MCF 10A (cell line): ENCODE results near the gene DHRS2. TPM values are rescaled to one million over a fixed set of nuclear protein-coding genes. Genes with fewer than 3 reads are reported as not detected.
"Not testable (repeated sequence)": the region's sequence is repeated elsewhere in the genome, so short reads cannot be mapped to it uniquely, and the experiment has no call there.

ENCODE experiments used
- BruUV-seq: library from RNA; stranded (reverse); fragments of 400-500 nt; replicated peaks from 2 replicates; lab custom pipeline; 2021; lab: Mats Ljungman, UMichigan
- CTCF ChIA-PET: fragments of 300-600 bp; sonication (Branson Sonifier 250); formaldehyde crosslinking; extraction: SDS; loops from one replicate; lab custom pipeline; 2021; ENCODE audit warnings: antibody characterized with exemption, inconsistent platforms; lab: Yijun Ruan, JAX
- POLR2A ChIA-PET: fragments of 300-600, 350-650 bp; sonication (Branson Sonifier 250); formaldehyde crosslinking; extraction: SDS; loops from one replicate; lab custom pipeline; 2020; ENCODE audit warnings: antibody characterized with exemption, inconsistent platforms; lab: Yijun Ruan, JAX
- DNase-seq: peaks from one replicate; pipeline ENCODE4 v3.0.0-alpha.2; 2018; ENCODE audit not compliant: unreplicated experiment
- H3K27ac Mint-ChIP-seq: one replicate; pipeline ENCODE4 v1.8.0; 2022; ENCODE audit warnings: mild to moderate bottlenecking, low read depth, mixed read lengths; ENCODE audit not compliant: unreplicated experiment
- H3K27me3 Mint-ChIP-seq: one replicate; pipeline ENCODE4 v1.8.0; 2022; ENCODE audit warnings: mixed read lengths; ENCODE audit not compliant: insufficient read depth, unreplicated experiment
- H3K36me3 Mint-ChIP-seq: one replicate; pipeline ENCODE4 v1.8.0; 2022; ENCODE audit warnings: mild to moderate bottlenecking, moderate library complexity, mixed read lengths; ENCODE audit not compliant: insufficient read depth, unreplicated experiment
- H3K4me1 Mint-ChIP-seq: one replicate; pipeline ENCODE4 v1.8.0; 2022; ENCODE audit warnings: mixed read lengths; ENCODE audit not compliant: insufficient read depth, unreplicated experiment
- H3K4me3 Mint-ChIP-seq: one replicate; pipeline ENCODE4 v1.8.0; 2022; ENCODE audit warnings: mild to moderate bottlenecking, moderate library complexity, mixed read lengths; ENCODE audit not compliant: unreplicated experiment
- H3K9me3 Mint-ChIP-seq: one replicate; pipeline ENCODE4 v1.8.0; 2022; ENCODE audit warnings: mixed read lengths; ENCODE audit not compliant: unreplicated experiment
- CTCF ChIP-seq: fragments of 200-600 bp; IDR thresholded peaks from one replicate; pipeline ENCODE4 v1.8.0; 2022; ENCODE audit warnings: antibody characterized with exemption, mild to moderate bottlenecking; ENCODE audit not compliant: unreplicated experiment
- intact Hi-C: fragments of 100-400 bp; cut with micrococcal nuclease; formaldehyde crosslinking; loops from 2 replicates; pipeline ENCODE4 v1.14.1; 2022
- total RNA-seq: library from RNA; stranded (reverse); gene quantifications from 2 replicates; pipeline ENCODE4 v1.2.3, GENCODE V29; 2022

The DHRS2 gene
- total RNA-seq, 1 experiment from 2014 or later, result 1.1 TPM

GRCh38 chr14:23637655-23638413 is 1.7 kb downstream of the DHRS2 start:
- POLR2A ChIA-PET, DNase-seq, BruUV-seq, H3K9me3 Mint-ChIP-seq, H3K4me1 Mint-ChIP-seq, intact Hi-C loops, H3K27me3 Mint-ChIP-seq, H3K36me3 Mint-ChIP-seq, H3K4me3 Mint-ChIP-seq, H3K27ac Mint-ChIP-seq: not testable (repeated sequence)
- CTCF ChIA-PET, result interaction anchor here (0.6 to 3.0 kb wide), 3 partner anchors 38 to 274 kb away, joined by 5 to 27 read pairs (median 5); no protein-coding TSS in a partner anchor

GRCh38 chr14:23638414-23639047 is 2.4 kb downstream of the DHRS2 start:
- TF ChIP-seq CTCF, result no peak
- no peak overlapping the region for H3K27ac Mint-ChIP-seq
- no peaks in the 10 kb centered on the region for H3K4me1 Mint-ChIP-seq
- DNase-seq, result no peak
- H3K27me3 Mint-ChIP-seq, result no peaks in the 10 kb centered on the region
- ChIA-PET POLR2A (no interaction called here), CTCF (interaction anchor here (0.6 to 1.6 kb wide), 2 partner anchors 163 to 272 kb away, joined by 3 to 5 read pairs; no protein-coding TSS in a partner anchor)
- H3K36me3 Mint-ChIP-seq, result peaks cover 2% of the 10 kb centered on the region
- no peaks in the 10 kb centered on the region for H3K9me3 Mint-ChIP-seq
- BruUV-seq, result no TSS peak
- intact Hi-C loops, result no loop called here
- H3K4me3 Mint-ChIP-seq, result no peak overlapping the region

GRCh38 chr14:23639048-23639890 is 3.1 kb downstream of the DHRS2 start:
- DNase-seq, result no peak
- ChIA-PET POLR2A (no interaction called here), CTCF (interaction anchor here (0.6 to 2.3 kb wide), 4 partner anchors 9 to 271 kb away, joined by 3 to 8 read pairs (median 4); no protein-coding TSS in a partner anchor)
- no TSS peak for BruUV-seq
- no peaks in the 10 kb centered on the region for H3K36me3 Mint-ChIP-seq
- H3K27ac Mint-ChIP-seq, result no peak overlapping the region
- H3K27me3 Mint-ChIP-seq, result no peaks in the 10 kb centered on the region
- intact Hi-C loops, result no loop called here
- no peaks in the 10 kb centered on the region for H3K9me3 Mint-ChIP-seq
- no peak overlapping the region for H3K4me3 Mint-ChIP-seq
- no peak for TF ChIP-seq CTCF
- H3K4me1 Mint-ChIP-seq, result no peaks in the 10 kb centered on the region

- Mint-ChIP-seq H3K27ac (no peak overlapping the region), H3K36me3 (no peaks in the 10 kb centered on the region), H3K4me3 (no peak overlapping the region), H3K4me1 (no peaks in the 10 kb centered on the region), H3K27me3 (no peaks in the 10 kb centered on the region), H3K9me3 (no peaks in the 10 kb centered on the region)
- no peak for TF ChIP-seq CTCF
- BruUV-seq, result no TSS peak
- no peak for DNase-seq
- POLR2A ChIA-PET, result no interaction called here
- CTCF ChIA-PET, result interaction anchor here (1.5 to 3.0 kb wide), 4 partner anchors 8 to 271 kb away, joined by 4 to 31 read pairs (median 10); no protein-coding TSS in a partner anchor
- intact Hi-C loops, result no loop called here
Measured at GRCh38 chr14:23639891-23640523, 3.8 kb downstream of the DHRS2 start.
